Measurements from ENCODE around the gene ARHGAP6.

GRCh38 chrX:11371106-11371505 is 294.6 kb downstream of the ARHGAP6 start:
- TF ChIP-seq, protein P1, sequence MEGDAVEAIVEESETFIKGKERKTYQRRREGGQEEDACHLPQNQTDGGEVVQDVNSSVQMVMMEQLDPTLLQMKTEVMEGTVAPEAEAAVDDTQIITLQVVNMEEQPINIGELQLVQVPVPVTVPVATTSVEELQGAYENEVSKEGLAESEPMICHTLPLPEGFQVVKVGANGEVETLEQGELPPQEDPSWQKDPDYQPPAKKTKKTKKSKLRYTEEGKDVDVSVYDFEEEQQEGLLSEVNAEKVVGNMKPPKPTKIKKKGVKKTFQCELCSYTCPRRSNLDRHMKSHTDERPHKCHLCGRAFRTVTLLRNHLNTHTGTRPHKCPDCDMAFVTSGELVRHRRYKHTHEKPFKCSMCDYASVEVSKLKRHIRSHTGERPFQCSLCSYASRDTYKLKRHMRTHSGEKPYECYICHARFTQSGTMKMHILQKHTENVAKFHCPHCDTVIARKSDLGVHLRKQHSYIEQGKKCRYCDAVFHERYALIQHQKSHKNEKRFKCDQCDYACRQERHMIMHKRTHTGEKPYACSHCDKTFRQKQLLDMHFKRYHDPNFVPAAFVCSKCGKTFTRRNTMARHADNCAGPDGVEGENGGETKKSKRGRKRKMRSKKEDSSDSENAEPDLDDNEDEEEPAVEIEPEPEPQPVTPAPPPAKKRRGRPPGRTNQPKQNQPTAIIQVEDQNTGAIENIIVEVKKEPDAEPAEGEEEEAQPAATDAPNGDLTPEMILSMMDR (IDR thresholded peaks at IDR 0.05): no peak
- no peak for TF ChIP-seq POLR2A (IDR thresholded peaks at IDR 0.05)

All from Peyer's patch (tissue), 4 donors.